ENCODE data around the gene MBP. TPM values are rescaled to one million over a fixed set of nuclear protein-coding genes. Genes with fewer than 3 reads are reported as not detected.

Gene MBP
- total RNA-seq, 2 donors from 2014 or later = 41.7 to 42.2 TPM

GRCh38 chr18:77067291-77068061 lies 65.1 kb downstream of the MBP start:
- peak overlapping the region; percentile 68 to 82 for H3K27ac ChIP-seq
- H3K4me3 ChIP-seq = peak overlapping the region; percentile 50
- H3K27me3 ChIP-seq (replicated peaks; ENCODE audit: insufficient read depth) = no peaks in the 10 kb centered on the region
- ATAC-seq (ENCODE audit: insufficient number of reproducible peaks, low FRiP score, low read depth) = peak; percentile 62
- peak; percentile 62 for DNase-seq (ENCODE audit: low spot score)
- H3K36me3 ChIP-seq = no peaks in the 10 kb centered on the region
- H3K4me1 ChIP-seq (ENCODE audit: control insufficient read depth in 1 of 2, low read depth in 2 of 2) = peaks cover 43 to 73% of the 10 kb centered on the region in 2 donors
- TF ChIP-seq CTCF (IDR thresholded peaks at IDR 0.05) = no peak
- no peaks in the 10 kb centered on the region for H3K9me3 ChIP-seq

- ATAC-seq (ENCODE audit: insufficient number of reproducible peaks, low FRiP score, low read depth) (no peak), DNase-seq (ENCODE audit: low spot score) (no peak)
- no peaks in the 10 kb centered on the region for H3K36me3 ChIP-seq
- peaks cover 37 to 66% of the 10 kb centered on the region in 2 donors for H3K4me1 ChIP-seq (ENCODE audit: control insufficient read depth in 1 of 2, low read depth in 2 of 2)
- H3K27me3 ChIP-seq (replicated peaks; ENCODE audit: insufficient read depth) = no peaks in the 10 kb centered on the region
- no peak for TF ChIP-seq CTCF (IDR thresholded peaks at IDR 0.05)
- H3K4me3 ChIP-seq = no peak overlapping the region
- H3K9me3 ChIP-seq = no peaks in the 10 kb centered on the region
- H3K27ac ChIP-seq = peak overlapping the region; percentile 68 to 82
Observed at GRCh38 chr18:77066689-77067088, 65.9 kb downstream of the MBP start.

GRCh38 chr18:77066101-77066500 lies 66.5 kb downstream of the MBP start:
- no peak overlapping the region for H3K4me3 ChIP-seq
- no peaks in the 10 kb centered on the region for H3K36me3 ChIP-seq
- H3K9me3 ChIP-seq = no peaks in the 10 kb centered on the region
- no peak for DNase-seq (ENCODE audit: low spot score)
- no peak for TF ChIP-seq CTCF (IDR thresholded peaks at IDR 0.05)
- peaks cover 31 to 60% of the 10 kb centered on the region in 2 donors for H3K4me1 ChIP-seq (ENCODE audit: control insufficient read depth in 1 of 2, low read depth in 2 of 2)
- no peaks in the 10 kb centered on the region for H3K27me3 ChIP-seq (replicated peaks; ENCODE audit: insufficient read depth)
- no peak for ATAC-seq (ENCODE audit: insufficient number of reproducible peaks, low FRiP score, low read depth)
- peak overlapping the region in 1 of 2 donors; percentile 82 for H3K27ac ChIP-seq

- no peak for DNase-seq (ENCODE audit: low spot score)
- ATAC-seq (ENCODE audit: insufficient number of reproducible peaks, low FRiP score, low read depth) = no peak
- Histone ChIP-seq H3K36me3 (no peaks in the 10 kb centered on the region), H3K9me3 (no peaks in the 10 kb centered on the region), H3K4me1 (ENCODE audit: control insufficient read depth in 1 of 2, low read depth in 2 of 2) (peaks cover 30 to 53% of the 10 kb centered on the region in 2 donors), H3K4me3 (no peak overlapping the region), H3K27ac (peak overlapping the region; percentile 5 to 82), H3K27me3 (replicated peaks; ENCODE audit: insufficient read depth) (no peaks in the 10 kb centered on the region)
- TF ChIP-seq CTCF (IDR thresholded peaks at IDR 0.05) = no peak
Observed at GRCh38 chr18:77065221-77065981, 67.2 kb downstream of the MBP start.

DNA sequence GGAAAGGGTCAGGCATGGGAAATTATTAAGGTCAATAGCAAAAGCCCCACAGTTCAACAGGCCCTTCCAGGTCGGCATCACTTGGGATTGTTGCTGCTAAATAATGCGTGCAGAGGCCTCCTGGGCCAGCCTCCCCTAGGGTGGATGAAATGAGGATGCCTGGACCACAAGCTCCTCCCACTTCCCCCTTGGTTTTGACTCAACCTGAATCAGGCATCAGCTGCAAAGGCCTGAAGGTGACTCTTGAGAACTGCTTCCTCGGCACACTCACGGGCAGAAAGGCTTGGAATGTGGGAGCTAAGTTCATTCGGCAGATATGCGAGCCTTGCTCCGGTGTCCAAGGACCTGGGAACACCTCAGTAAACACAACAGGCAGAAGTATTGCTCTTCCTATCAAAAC lies 69.3 kb downstream of the MBP start:
- Histone ChIP-seq H3K27ac (peak overlapping the region in 1 of 2 donors; percentile 37), H3K4me3 (no peak overlapping the region), H3K4me1 (ENCODE audit: control insufficient read depth in 1 of 2, low read depth in 2 of 2) (peaks cover 26 to 46% of the 10 kb centered on the region in 2 donors), H3K36me3 (no peaks in the 10 kb centered on the region), H3K27me3 (replicated peaks; ENCODE audit: insufficient read depth) (no peaks in the 10 kb centered on the region), H3K9me3 (no peaks in the 10 kb centered on the region)
- DNase-seq (ENCODE audit: low spot score) = no peak
- no peak for ATAC-seq (ENCODE audit: insufficient number of reproducible peaks, low FRiP score, low read depth)
- TF ChIP-seq CTCF (IDR thresholded peaks at IDR 0.05) = no peak

Measured in thoracic aorta (tissue), 2 donors.